GM06990 (cell line): Measurements from ENCODE around the gene RNF40.

Source experiments
- DNase-seq: peaks from one replicate; pipeline ENCODE4 v3.0.0-alpha.2; 2011; ENCODE audit not compliant: insufficient read length; ENCODE audit errors: extremely low read depth
- H3K27me3 ChIP-seq: replicated peaks from 2 replicates; pipeline ENCODE4 v1.6.0; 2011; ENCODE audit warnings: low read length; ENCODE audit not compliant: control insufficient read depth, insufficient read depth
- H3K36me3 ChIP-seq: 2 replicates; pipeline ENCODE4 v1.5.1; 2011; ENCODE audit warnings: low read length; ENCODE audit not compliant: control insufficient read depth, insufficient read depth
- H3K4me3 ChIP-seq: replicated peaks from 2 replicates; pipeline ENCODE4 v1.5.1; 2011; ENCODE audit warnings: low read depth, mild to moderate bottlenecking, control low read depth, low read length
- TF ChIP-seq, protein P1 (sequence below): IDR thresholded peaks from 2 replicates; pipeline ENCODE4 v1.5.1; 2011; ENCODE audit warnings: low read length, control low read depth, mild to moderate bottlenecking, inconsistent platforms; ENCODE audit not compliant: insufficient read depth, poor library complexity, severe bottlenecking

The RNF40 gene

DNA sequence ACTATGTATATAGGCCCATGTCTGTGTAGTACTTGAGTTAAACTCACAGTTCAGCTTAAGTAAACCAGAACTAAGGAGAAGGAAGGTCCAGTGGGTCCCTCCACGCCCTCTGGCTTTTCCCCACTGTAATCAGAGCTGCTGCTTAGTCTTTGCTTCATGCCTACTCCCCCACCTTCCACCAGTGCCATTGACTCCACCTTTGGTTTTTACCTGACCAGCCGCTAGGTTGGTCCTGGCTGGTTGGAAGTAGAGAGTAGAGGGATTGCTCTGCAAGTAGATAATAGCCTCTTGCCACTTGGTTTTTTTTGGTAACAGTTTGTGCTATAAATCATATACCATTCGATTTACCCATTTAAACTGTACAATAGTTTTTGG is 36.7 kb upstream of the RNF40 start:
- Histone ChIP-seq H3K4me3 (no peak overlapping the region), H3K36me3 (peaks cover 57% of the 10 kb centered on the region), H3K27me3 (no peaks in the 10 kb centered on the region)
- TF ChIP-seq, protein P1, sequence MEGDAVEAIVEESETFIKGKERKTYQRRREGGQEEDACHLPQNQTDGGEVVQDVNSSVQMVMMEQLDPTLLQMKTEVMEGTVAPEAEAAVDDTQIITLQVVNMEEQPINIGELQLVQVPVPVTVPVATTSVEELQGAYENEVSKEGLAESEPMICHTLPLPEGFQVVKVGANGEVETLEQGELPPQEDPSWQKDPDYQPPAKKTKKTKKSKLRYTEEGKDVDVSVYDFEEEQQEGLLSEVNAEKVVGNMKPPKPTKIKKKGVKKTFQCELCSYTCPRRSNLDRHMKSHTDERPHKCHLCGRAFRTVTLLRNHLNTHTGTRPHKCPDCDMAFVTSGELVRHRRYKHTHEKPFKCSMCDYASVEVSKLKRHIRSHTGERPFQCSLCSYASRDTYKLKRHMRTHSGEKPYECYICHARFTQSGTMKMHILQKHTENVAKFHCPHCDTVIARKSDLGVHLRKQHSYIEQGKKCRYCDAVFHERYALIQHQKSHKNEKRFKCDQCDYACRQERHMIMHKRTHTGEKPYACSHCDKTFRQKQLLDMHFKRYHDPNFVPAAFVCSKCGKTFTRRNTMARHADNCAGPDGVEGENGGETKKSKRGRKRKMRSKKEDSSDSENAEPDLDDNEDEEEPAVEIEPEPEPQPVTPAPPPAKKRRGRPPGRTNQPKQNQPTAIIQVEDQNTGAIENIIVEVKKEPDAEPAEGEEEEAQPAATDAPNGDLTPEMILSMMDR, result no peak
- no peak for DNase-seq

DNA sequence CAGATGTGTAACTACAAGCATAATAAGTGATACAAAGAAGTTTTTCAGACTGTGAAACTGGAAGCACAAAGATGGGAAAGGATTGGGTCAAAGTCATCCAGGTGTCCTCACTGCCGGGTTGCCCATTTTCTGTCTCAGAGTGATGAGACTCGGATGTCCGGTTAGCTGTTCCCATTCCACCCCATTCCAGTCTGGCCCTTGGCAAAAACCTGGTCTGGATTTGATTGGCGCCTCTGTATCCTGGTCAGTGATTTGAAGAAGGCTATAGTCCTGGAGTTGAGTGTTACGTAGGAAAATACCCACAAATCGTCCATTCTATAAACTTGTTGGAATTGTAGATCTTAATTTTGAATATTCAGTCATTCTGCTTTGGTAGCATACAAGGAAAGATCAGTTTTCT is 33.8 kb upstream of the RNF40 start:
- H3K36me3 ChIP-seq, result peaks cover 41% of the 10 kb centered on the region
- DNase-seq, result no peak
- TF ChIP-seq, protein P1, result no peak
- H3K27me3 ChIP-seq, result no peaks in the 10 kb centered on the region
- H3K4me3 ChIP-seq, result no peak overlapping the region

DNA sequence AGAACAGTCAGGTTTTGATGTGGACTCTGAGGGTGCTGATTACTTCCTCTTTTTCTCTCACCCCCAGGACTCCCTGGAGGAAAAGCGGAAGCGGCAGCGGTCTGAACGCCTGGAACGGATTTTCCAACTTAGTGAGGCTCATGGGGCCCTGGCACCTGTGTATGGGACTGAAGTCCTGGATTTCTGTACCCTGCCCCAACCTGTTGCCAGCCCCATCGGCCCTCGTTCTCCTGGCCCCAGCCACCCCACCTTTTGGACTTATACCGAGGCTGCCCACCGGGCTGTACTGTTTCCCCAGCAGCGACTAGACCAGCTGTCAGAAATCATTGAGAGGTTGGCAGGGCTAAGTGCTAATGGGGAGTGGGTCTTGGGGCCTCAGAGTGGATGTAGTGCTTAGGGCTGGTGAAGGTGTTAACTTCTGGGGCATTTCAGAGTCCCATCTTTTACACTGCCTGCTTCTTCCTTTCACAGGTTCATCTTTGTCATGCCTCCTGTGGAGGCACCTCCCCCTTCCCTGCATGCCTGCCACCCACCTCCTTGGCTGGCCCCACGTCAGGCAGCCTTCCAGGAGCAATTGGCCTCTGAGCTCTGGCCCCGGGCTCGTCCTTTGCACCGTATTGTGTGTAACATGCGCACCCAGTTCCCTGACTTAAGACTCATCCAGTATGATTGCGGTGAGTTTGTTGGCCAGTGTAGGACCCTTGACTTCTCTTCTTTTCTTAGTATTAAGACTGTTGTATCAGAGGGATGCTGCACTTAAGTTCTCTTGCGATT is 33.0 kb upstream of the RNF40 start:
- peaks cover 38% of the 10 kb centered on the region for H3K36me3 ChIP-seq
- TF ChIP-seq, protein P1, result no peak
- H3K27me3 ChIP-seq, result no peaks in the 10 kb centered on the region
- H3K4me3 ChIP-seq, result no peak overlapping the region
- no peak for DNase-seq

DNA sequence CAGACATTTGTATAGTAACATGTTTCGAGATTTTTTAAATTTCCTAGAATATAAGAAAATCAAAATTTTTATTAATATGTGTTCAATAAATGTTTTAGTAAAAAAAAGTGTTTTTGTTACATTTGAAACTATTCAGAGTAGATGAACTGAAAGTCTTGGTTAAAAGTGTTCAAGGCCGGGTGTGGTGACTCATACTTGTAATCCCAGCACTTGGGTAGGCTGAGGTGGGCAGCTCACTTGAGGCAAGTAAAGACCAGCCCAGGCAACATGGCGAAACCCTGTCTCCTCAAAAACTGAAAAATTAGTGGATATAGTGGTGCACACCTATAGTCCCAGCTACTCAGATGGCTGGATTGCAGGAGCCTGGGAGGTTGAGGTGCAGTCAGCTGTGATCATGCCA is 30.7 kb upstream of the RNF40 start:
- no peaks in the 10 kb centered on the region for H3K27me3 ChIP-seq
- peaks cover 31% of the 10 kb centered on the region for H3K36me3 ChIP-seq
- H3K4me3 ChIP-seq, result no peak overlapping the region
- TF ChIP-seq, protein P1, result no peak
- no peak for DNase-seq

DNA sequence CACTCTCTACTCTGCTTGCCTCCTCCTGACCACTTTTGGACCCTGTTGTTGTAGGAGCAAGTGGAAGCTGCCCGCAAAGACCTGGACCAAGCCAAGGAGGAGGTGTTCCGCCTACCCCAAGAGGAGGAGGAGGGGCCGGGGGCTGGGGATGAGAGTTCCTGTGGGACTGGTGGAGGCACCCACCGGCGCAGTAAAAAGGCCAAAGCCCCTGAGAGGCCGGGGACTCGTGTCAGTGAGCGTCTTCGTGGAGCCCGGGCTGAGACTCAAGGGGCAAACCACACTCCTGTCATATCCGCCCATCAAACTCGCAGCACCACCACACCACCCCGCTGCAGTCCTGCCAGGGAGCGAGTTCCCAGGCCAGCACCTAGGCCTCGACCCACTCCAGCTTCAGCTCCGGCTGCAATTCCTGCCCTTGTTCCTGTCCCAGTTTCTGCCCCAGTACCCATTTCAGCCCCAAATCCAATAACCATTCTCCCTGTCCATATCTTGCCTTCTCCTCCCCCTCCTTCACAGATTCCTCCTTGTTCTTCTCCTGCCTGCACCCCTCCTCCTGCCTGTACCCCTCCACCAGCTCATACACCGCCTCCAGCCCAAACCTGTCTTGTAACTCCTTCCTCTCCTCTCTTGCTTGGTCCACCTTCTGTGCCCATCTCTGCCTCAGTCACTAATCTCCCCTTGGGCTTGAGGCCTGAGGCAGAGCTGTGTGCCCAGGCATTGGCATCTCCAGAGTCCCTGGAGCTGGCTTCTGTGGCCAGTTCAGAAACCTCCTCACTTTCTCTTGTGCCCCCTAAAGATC is 24.9 kb upstream of the RNF40 start:
- Histone ChIP-seq H3K36me3 (peaks cover 51% of the 10 kb centered on the region), H3K27me3 (no peaks in the 10 kb centered on the region), H3K4me3 (no peak overlapping the region)
- DNase-seq, result no peak
- TF ChIP-seq, protein P1, result no peak
